HT1080 (cell line): ENCODE results near the gene CCAR1. TPM values are rescaled to one million over a fixed set of nuclear protein-coding genes. Genes with fewer than 3 reads are reported as not detected.
"Not testable (repeated sequence)": the region's sequence is repeated elsewhere in the genome, so short reads cannot be mapped to it uniquely, and the experiment has no call there.

ENCODE experiments used
- DNase-seq: peaks from one replicate; pipeline ENCODE4 v3.0.0-alpha.2; 2015; ENCODE audit warnings: low read depth
- small RNA-seq: library from RNA; depleted of rRNA; stranded (forward); fragments of <200 nt; gene quantifications from one replicate; pipeline ENCODE3, GENCODE V24; 2014
- total RNA-seq: library from RNA; depleted of rRNA; stranded (reverse); fragments of >200 nt; shearing (Covaris generic); gene quantifications from 2 replicates; pipeline ENCODE4 v1.2.3, GENCODE V29; 2014; rRNA removed

CCAR1 gene
- total RNA-seq, 1 experiment from 2014 or later: 89.2 TPM

- not testable (repeated sequence) for DNase-seq
Measured at GRCh38 chr10:68827592-68827959, 106.5 kb downstream of the CCAR1 start.

- DNase-seq: not testable (repeated sequence)
Measured at GRCh38 chr10:68828083-68828601, 107.1 kb downstream of the CCAR1 start.

GRCh38 chr10:68828833-68829232, 107.8 kb downstream of the CCAR1 start:
- no peak for DNase-seq

GRCh38 chr10:68829521-68829920, 108.5 kb downstream of the CCAR1 start:
- DNase-seq: no peak

DNA sequence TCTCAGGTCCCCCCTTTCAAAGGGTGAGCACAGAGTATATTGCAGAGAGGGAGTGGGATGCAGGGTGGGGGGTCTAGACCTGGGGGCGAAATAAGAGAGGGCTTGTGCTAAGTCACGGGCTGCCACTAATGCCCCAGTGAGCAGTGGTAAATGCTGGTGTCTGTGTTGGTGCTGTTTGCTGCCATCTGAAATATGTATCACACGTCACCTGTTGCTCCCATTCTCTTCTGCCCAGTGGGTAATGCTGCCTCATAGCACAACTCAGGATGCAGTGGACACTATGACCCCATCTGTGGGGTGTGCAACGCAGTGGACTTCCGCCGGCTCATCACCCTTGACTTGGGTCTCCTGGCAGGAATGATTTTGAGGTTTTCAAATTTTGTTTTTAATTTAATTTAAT, 108.9 kb downstream of the CCAR1 start:
- no peak for DNase-seq

GRCh38 chr10:68831961-68832455, 111.0 kb downstream of the CCAR1 start:
- no peak for DNase-seq

DNA sequence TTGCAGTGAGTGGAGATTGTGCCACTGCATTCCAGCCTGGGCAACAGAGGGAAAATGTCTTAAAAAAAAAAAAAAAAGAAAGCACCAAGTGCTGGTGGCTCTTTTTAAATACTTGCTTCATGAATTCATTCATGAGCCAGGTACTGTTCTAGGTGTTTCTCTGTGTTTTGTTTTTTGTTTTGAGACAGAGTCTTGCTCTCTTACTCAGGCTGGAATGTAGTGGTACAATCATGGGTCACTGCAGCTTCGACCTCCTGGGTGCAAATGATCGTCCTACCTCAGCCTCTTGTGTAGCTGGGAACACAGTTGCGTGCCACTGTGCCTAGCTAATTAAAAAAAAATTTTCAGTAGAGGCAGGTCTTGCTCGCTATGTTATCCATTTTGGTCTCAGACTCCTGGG, 111.6 kb downstream of the CCAR1 start:
- DNase-seq: no peak

DNA sequence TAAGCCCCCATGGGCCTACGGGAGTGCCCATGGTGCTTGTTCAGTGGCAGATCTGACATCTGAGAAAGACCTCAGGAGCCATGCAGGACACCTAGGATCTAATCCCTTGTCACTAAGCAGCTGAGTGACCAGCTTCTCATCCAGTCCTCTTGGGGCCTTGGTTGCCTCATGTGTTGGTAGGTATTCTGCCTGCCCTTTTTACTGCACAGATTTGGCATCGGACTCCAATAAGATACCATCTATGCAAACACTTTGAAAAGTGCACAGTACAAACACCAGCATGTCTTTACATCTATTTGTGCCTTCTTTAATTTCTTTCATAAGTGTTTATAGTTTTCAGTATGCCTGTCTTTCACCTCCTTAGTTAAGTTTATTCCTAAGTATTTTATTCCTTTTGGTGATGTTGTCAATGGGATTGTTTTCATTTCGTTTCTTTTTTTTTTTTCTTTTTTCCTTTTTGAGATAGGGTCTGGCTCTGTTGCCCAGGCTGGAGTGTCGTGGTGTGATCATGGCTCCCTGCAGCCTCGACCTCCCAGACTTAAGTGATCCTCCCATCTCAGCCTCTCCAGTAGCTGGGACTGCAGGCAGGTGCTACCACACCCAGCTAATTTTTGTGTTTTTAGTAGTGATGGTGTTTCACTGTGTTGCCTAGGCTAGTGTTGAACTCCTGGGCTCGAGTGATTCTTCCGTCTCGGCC, 116.7 kb downstream of the CCAR1 start:
- DNase-seq: no peak

DNA sequence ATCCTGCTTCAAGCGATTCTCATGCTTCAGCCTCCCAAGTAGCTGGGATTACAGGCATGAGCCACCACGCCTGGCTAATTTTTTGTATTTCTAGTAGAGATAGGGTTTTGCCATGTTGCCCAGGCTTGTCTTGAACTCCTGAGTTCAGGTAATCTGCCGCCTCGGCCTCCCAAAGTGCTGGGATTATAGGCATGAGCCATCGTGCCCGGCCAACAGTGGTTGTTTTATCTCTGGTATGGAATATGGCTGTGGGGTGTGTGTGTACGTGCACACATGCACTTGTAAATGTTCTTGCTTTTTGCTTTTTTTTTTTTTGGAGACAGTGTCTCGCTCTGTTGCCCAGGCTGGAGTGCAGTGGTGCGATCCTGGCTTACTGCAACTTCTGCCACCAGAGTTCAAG, 119.6 kb downstream of the CCAR1 start:
- DNase-seq: not testable (repeated sequence)

Small RNA genes lying within 50 kb of the gene (small RNA-seq; reads per million reads assigned to genes)
- gene MIR1254-1: not detected
- not detected for gene RF00019

Other genes starting within 250 kb of the CCAR1 start
- 12.2 and 19.4 TPM in 2 replicates for gene DNA2, start 249.3 kb upstream of the CCAR1 start, total RNA-seq
- 5.9 and 9.0 TPM in 2 replicates for gene SLC25A16, start 193.7 kb upstream of the CCAR1 start, total RNA-seq
- 0.84 and 1.2 TPM in 2 replicates for gene TET1, start 160.9 kb upstream of the CCAR1 start, total RNA-seq
- gene STOX1, start 106.3 kb downstream of the CCAR1 start, total RNA-seq: 0.23 TPM in 1 of 2 replicates, not detected in the other
- 37.1 and 43.7 TPM in 2 replicates for gene DDX50, start 180.1 kb downstream of the CCAR1 start, total RNA-seq
- gene DDX21, start 234.9 kb downstream of the CCAR1 start, total RNA-seq: 170 and 188 TPM in 2 replicates